Karpas-422 (cell line): Measurements from ENCODE around the gene OR2T3. TPM values are rescaled to one million over a fixed set of nuclear protein-coding genes. Genes with fewer than 3 reads are reported as not detected.
"Not testable (repeated sequence)": the region's sequence is repeated elsewhere in the genome, so short reads cannot be mapped to it uniquely, and the experiment has no call there.

ENCODE experiments used
- DNase-seq: peaks from one replicate; pipeline ENCODE4 v3.0.0-alpha.2; 2015
- H2AFZ ChIP-seq: fragments of 200-600 bp; sonication (generic); 2 replicates; pipeline ENCODE4 v1.6.1; 2014; ENCODE audit warnings: antibody characterized with exemption, low read length, mixed read lengths
- H3K27ac ChIP-seq: fragments of 200-600 bp; sonication (generic); 2 replicates; pipeline ENCODE4 v1.5.1; 2014; ENCODE audit warnings: mild to moderate bottlenecking, low read length, moderate library complexity
- H3K27me3 ChIP-seq: fragments of 200-600 bp; sonication (generic); 2 replicates; pipeline ENCODE4 v1.6.1; 2014; ENCODE audit warnings: low read length, mixed read lengths
- H3K36me3 ChIP-seq: fragments of 200-600 bp; sonication (generic); 2 replicates; pipeline ENCODE4 v1.6.1; 2014; ENCODE audit warnings: low read length, mixed read lengths; ENCODE audit not compliant: insufficient read depth
- H3K4me1 ChIP-seq: fragments of 200-600 bp; sonication (generic); 2 replicates; pipeline ENCODE4 v1.6.1; 2014; ENCODE audit warnings: mild to moderate bottlenecking, low read length, mixed read lengths
- H3K4me2 ChIP-seq: fragments of 200-600 bp; sonication (generic); 2 replicates; pipeline ENCODE4 v1.6.1; 2014; ENCODE audit warnings: low read length, low read depth, mild to moderate bottlenecking; ENCODE audit not compliant: poor library complexity, severe bottlenecking
- H3K4me3 ChIP-seq: fragments of 200-600 bp; sonication (generic); 2 replicates; pipeline ENCODE4 v1.5.1; 2014; ENCODE audit warnings: mild to moderate bottlenecking, antibody characterized with exemption, low read length, mixed read lengths
- H3K79me2 ChIP-seq: fragments of 200-600 bp; sonication (generic); 2 replicates; pipeline ENCODE4 v1.6.1; 2014; ENCODE audit warnings: mild to moderate bottlenecking, low read length, mixed read lengths
- H3K9ac ChIP-seq: fragments of 200-600 bp; sonication (generic); 2 replicates; pipeline ENCODE4 v1.6.0; 2014; ENCODE audit warnings: low read length
- H3K9me2 ChIP-seq: fragments of 200-600 bp; sonication (generic), shearing (Covaris generic); replicated peaks from 2 replicates; pipeline ENCODE4 v1.6.0; 2014; ENCODE audit warnings: mild to moderate bottlenecking, low read length, moderate library complexity; ENCODE audit not compliant: insufficient read depth
- H3K9me3 ChIP-seq: fragments of 300-700, 200-600 bp; sonication (generic); 2 replicates; pipeline ENCODE4 v1.6.1; 2014; ENCODE audit warnings: low read length, mixed read lengths
- H4K20me1 ChIP-seq: fragments of 200-600 bp; sonication (generic); 2 replicates; pipeline ENCODE4 v1.6.1; 2014; ENCODE audit warnings: mild to moderate bottlenecking, antibody characterized with exemption, low read length, low read depth; ENCODE audit not compliant: insufficient read depth
- total RNA-seq: library from RNA; depleted of rRNA; stranded (reverse); fragments of >200 nt; shearing (Covaris generic); gene quantifications from 2 replicates; pipeline ENCODE4 v1.2.3, GENCODE V29; 2014; ENCODE audit warnings: low replicate concordance

OR2T3 gene
- total RNA-seq, 1 experiment from 2014 or later: not detected

DNA sequence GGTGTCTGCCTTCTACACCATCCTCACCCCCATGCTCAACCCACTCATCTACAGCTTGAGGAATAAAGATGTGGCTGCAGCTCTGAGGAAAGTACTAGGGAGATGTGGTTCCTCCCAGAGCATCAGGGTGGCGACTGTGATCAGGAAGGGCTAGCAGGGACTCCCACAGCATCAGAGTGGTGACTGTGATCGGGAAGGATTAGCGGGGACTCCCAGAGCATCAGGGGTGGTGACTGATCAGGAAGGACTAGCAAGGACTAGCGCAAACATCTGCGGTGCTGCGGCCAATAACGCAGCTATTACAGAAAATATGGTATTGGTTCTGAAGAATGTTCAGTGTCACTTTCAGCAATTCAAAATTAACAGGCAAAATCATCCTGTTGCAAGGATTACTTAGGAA lies 19.5 kb upstream of the OR2T3 start:
- H3K9me3 ChIP-seq, H2AFZ ChIP-seq, H4K20me1 ChIP-seq, H3K4me3 ChIP-seq, H3K4me2 ChIP-seq, H3K27me3 ChIP-seq, DNase-seq, H3K36me3 ChIP-seq, H3K4me1 ChIP-seq, H3K27ac ChIP-seq, H3K79me2 ChIP-seq, H3K9me2 ChIP-seq, H3K9ac ChIP-seq: not testable (repeated sequence)

DNA sequence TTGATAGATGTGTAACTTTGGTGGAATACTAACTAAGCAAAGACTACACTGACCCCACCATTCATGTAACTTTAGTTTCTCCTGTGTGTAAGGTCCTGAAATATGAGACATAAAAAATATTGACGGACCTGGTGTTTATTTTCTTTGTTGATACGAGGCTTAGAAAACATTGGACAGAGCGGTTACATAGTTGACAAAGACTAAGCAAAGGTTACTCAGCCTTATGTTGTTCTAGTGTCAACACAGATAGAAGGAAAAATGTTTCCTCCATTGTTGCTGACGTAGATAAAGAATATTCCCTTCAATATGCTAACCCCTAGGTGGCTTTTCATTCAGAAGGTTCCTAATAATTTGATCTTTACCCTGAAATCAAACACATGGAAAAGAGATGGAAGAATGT lies 18.1 kb upstream of the OR2T3 start:
- H3K4me1 ChIP-seq, H2AFZ ChIP-seq, H3K9me3 ChIP-seq, H3K79me2 ChIP-seq, H3K27ac ChIP-seq, H3K9me2 ChIP-seq, H3K4me3 ChIP-seq, H3K27me3 ChIP-seq, H3K4me2 ChIP-seq, DNase-seq, H4K20me1 ChIP-seq, H3K9ac ChIP-seq, H3K36me3 ChIP-seq: not testable (repeated sequence)

- not testable (repeated sequence) for H3K27ac ChIP-seq, H3K4me3 ChIP-seq, H3K79me2 ChIP-seq, H3K27me3 ChIP-seq, H3K4me1 ChIP-seq, H2AFZ ChIP-seq, H3K4me2 ChIP-seq, H3K9me3 ChIP-seq, H3K9ac ChIP-seq, H4K20me1 ChIP-seq, H3K9me2 ChIP-seq, DNase-seq, H3K36me3 ChIP-seq
Observed at GRCh38 chr1:248456635-248457034, 16.5 kb upstream of the OR2T3 start.

GRCh38 chr1:248459117-248459516 lies 14.0 kb upstream of the OR2T3 start:
- H4K20me1 ChIP-seq, H3K4me2 ChIP-seq, H3K27me3 ChIP-seq, H3K9me2 ChIP-seq, H2AFZ ChIP-seq, H3K79me2 ChIP-seq, H3K4me1 ChIP-seq, H3K9ac ChIP-seq, DNase-seq, H3K4me3 ChIP-seq, H3K27ac ChIP-seq, H3K9me3 ChIP-seq, H3K36me3 ChIP-seq: not testable (repeated sequence)

DNA sequence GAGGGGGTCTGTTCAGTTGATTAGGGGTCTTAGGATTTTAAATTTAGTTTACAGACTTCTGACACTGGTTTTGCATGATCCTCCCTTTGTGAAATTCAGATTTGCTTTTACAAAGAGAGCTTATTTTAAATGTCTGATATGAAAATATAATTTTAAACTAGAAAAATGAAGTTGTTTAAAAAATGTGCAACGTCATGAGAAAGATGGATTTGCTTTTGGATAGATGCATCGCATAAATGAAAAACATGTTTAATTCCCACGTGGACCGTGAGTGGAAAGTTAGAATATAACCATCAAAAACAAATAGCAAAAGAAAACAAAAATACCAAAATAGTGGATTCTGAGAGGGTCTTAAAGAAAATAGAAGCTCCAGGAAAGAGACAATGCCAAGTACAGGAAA lies 2.0 kb upstream of the OR2T3 start:
- Histone ChIP-seq H3K4me2 (no peak overlapping the region), H3K9me3 (no peaks in the 10 kb centered on the region), H3K9ac (no peak overlapping the region), H3K79me2 (no peaks in the 10 kb centered on the region), H3K27me3 (no peaks in the 10 kb centered on the region), H4K20me1 (no peaks in the 10 kb centered on the region), H3K27ac (no peak overlapping the region), H3K36me3 (no peaks in the 10 kb centered on the region), H3K9me2 (no peaks in the 10 kb centered on the region), H2AFZ (no peak overlapping the region), H3K4me1 (no peaks in the 10 kb centered on the region), H3K4me3 (no peak overlapping the region)
- no peak for DNase-seq

DNA sequence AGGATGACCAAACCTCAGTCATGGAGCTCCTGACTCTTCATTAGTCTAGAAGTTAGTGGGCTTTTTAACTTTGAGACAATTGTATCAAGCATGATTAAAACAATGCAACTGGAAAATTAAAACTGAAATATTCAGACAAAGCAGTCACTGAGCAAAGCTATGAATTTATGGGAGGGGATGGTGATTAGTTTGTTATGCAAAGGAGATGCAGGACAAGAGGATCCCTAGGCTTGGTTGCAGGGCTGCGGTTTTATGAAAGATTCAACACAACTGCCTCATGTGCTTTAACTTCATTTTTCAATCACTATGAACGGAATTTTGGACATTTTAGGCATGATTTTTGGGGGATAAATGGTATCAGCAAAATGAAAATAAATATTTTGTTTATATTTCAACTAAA lies 1.0 kb upstream of the OR2T3 start:
- not testable (repeated sequence) for H3K4me3 ChIP-seq, H3K9me3 ChIP-seq, H3K79me2 ChIP-seq

DNA sequence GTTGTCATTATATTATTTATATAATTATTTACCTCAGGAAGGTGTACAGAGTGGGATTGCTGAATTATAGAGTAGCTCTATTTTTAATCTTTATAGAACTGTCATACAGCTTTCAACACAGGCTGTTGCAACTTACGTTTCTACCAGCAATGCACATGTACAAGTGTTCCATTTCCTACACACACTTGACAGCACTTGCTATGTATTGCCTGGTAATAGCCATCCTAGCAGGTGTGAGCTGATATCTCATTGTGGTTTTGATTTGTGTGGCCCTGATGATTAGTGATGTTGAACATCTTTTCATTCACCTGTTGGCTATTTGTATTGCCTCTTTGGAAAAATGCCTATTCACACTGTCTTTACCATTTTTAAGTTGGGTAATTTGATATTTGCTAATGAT lies 2.5 kb downstream of the OR2T3 start:
- not testable (repeated sequence) for H3K9me3 ChIP-seq, H3K4me2 ChIP-seq, H3K79me2 ChIP-seq, H3K27ac ChIP-seq, H3K4me3 ChIP-seq, H3K4me1 ChIP-seq, H3K27me3 ChIP-seq, H2AFZ ChIP-seq, H3K9ac ChIP-seq, H3K36me3 ChIP-seq, DNase-seq, H3K9me2 ChIP-seq, H4K20me1 ChIP-seq

More for the DNA sequence above, 1.0 kb upstream of the OR2T3 start:
- not testable (repeated sequence) for H3K9me2 ChIP-seq, H3K27ac ChIP-seq, H3K27me3 ChIP-seq, H4K20me1 ChIP-seq, H3K36me3 ChIP-seq, H3K4me1 ChIP-seq, H3K4me2 ChIP-seq, H3K9ac ChIP-seq, H2AFZ ChIP-seq, DNase-seq

DNA sequence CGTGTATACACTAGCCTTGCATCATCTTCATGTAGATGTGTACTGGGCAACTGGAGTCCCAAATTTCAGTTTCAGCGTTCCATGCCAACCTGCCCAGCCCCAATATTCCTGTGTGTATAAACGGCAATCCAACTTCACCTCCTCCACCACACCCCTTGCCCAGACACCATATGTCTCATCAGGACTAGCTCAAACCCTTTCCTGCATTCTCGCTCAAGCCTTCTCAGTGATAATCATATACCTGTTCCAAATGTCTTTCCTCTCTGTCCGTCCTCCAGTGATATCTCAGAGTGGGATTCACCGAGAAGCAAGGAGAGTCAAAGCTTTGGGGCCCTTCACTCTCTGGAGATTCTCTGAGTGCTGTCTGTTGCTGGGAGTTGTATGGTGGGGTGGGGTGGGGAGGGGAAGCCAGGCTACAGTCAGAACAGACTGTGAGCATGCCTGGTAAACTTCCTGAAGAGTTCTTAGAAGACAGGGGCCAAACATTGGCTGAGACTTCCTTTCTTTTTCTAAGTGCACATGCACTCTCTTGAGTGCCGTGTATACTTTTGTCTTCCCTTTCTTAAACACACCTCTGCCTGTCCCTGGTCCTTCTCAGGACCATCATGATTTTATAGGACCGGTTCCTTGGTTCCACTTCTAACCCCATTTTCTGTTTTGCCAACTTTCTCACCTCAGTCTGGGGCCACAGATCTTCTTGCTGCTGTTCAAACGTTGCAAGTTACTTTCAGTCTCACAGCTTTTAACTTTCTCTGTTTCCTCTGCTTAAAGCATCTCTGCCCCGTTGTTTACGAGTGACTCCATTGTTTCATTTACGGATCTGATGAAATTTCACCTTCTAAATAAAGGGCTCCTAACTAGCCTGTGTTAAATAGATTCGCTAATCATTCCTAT lies 8.8 kb downstream of the OR2T3 start:
- H3K36me3 ChIP-seq, DNase-seq, H3K79me2 ChIP-seq, H3K9me2 ChIP-seq, H3K9ac ChIP-seq, H4K20me1 ChIP-seq, H3K4me3 ChIP-seq, H2AFZ ChIP-seq, H3K27me3 ChIP-seq, H3K9me3 ChIP-seq, H3K4me2 ChIP-seq, H3K4me1 ChIP-seq, H3K27ac ChIP-seq: not testable (repeated sequence)

DNA sequence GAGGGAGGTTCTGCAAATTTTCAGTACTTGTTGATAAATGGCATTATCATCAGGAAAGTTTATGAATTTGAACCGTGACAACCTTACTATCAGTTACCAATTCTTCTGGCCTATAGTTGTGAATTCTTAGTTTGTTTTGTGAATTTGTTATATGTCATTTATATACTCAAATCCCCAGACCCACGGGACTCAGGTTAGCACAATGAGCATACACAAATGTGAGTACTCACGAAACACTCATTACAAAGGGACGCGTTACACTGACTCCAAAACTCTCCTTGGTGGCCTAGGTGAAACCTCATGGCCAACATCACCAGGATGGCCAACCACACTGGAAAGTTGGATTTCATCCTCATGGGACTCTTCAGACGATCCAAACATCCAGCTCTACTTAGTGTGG lies 15.1 kb downstream of the OR2T3 start, which contains the start of gene OR2T5:
OR2T5 (plus strand) TSS at position 301 of the 400 bp plus-strand sequence; CDS start at position 301, 0 bp downstream.
- not testable (repeated sequence) for DNase-seq, H3K9me3 ChIP-seq, H3K9ac ChIP-seq, H4K20me1 ChIP-seq, H3K36me3 ChIP-seq, H3K9me2 ChIP-seq, H2AFZ ChIP-seq, H3K79me2 ChIP-seq, H3K4me2 ChIP-seq, H3K4me1 ChIP-seq, H3K27ac ChIP-seq, H3K4me3 ChIP-seq, H3K27me3 ChIP-seq
